Endometrial microvascular endothelial cells (primary cell): ENCODE measurements around the gene NUP210L. TPM values are rescaled to one million over a fixed set of nuclear protein-coding genes. Genes with fewer than 3 reads are reported as not detected.
"Not testable (repeated sequence)": the region's sequence is repeated elsewhere in the genome, so short reads cannot be mapped to it uniquely, and the experiment has no call there.

Experiments
- in situ Hi-C: cut with HindIII; loops from 2 replicates; pipeline ENCODE4 v1.10.0; 2017; ENCODE audit warnings: low sequenced_read_pairs, low pct_unique_long_range_greater_than_20kb; ENCODE audit errors: inconsistent ontology term
- total RNA-seq: library from RNA; depleted of rRNA; stranded (reverse); fragments of >200 nt; gene quantifications from one replicate; pipeline ENCODE4 v1.2.3, GENCODE V29; 2015; ENCODE audit errors: inconsistent ontology term

NUP210L gene
- total RNA-seq, 1 donor from 2014 or later, result not detected

DNA sequence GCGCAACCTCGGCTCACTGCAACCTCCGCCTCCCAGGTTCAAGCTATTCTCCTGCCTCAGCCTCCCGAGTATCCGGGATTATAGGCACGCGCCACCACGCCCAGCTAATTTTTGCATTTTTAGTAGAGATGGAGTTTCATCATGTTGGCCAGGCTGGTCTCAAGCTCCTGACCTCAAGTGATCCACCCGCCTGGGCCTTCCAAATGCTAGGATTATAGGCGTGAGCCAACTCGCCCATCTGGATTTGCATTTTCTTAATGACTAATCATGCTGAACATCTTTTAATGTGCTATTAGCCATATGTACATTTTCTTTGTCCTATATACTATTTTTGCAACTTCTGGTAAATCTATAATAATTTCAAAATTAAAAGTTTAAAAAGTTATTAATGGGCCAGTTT, 31.7 kb downstream of the NUP210L start:
- in situ Hi-C loops, result not testable (repeated sequence)

DNA sequence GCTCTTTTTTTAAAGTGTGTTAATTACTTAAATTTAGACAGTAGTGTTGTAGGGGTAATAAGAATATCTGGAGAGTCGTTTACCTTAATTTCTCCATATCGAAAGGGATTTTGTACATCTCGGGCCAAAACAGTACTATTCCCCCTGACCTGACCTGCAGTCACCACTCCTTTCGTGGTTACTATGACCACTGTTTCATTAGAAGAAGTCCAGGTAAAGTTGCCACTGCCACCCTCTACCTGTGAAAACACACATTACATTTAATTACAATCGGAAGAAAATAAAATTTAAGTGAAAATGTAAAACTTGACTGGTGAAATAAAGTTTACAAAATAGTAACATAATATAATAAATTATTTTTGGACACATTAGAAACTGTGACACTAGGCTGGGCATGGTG, 37.2 kb downstream of the NUP210L start:
- in situ Hi-C loops, result no loop called here

DNA sequence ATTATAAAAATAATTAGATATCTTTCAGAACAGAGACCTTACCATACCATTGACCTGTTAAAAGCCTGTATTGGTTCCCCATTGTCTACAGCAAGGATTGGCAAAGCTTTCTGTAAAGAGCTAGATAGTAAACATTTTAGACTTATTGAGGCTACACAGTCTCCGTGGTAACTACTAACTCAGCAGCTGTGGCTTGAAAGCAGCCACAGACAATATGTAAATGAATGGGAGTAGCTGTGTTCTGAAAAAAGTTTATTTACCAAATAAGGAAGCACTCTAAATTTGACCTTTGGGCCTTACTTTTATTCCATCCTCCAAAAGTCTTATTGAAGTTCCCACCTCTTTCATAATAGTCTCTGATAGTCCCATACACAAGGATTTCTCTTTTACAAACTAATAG, 39.7 kb downstream of the NUP210L start:
- in situ Hi-C loops, result no loop called here

DNA sequence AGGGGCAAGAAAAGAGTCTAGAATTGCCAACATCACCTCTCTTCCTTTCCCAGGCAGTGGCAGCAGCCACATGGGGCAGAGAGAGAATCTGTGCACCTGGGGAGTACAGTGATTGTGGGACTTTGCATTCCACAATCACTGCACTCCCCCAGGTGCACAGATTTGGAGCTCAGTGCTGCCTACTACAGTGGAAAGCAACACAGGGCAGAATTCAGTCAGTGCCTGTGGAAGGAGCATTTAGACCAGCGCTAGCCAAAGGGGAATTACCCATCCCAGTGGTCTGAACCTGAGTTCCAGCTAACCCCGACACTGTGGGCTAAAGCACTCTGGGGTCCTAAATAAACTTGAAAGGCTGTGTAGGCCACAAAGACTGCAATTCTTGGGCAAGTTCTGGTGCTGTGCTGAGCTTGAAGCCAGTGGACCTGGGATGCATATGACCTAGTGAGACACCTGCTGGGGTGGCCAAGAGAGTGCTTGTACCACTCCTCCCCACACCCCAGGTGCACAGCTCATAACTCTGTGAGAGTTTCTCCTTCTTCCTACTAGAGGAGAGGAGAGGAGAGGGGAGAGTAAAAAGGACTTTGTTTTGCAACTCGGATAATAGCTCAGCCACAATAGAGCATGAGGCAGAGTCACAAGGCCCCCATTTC, 50.3 kb downstream of the NUP210L start:
- in situ Hi-C loops, result no loop called here

DNA sequence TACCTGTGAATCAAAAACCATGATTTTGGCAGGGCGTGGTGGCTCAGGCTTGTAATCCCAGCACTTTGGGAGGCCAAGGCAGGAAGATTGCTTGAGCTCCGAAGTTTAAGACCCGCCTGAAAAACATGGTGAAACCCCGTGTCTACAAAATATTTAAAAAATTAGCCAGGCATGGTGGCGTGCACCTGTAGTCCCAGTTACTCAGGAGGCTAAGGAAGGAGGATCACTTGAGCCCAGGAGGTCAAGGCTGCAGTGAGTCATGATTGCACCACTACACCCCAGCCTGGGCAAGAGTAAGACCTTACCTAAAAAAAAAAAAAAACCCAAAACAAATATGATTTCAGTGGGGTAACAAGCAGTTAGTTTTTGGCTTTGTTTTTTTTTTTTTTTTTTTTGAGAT, 54.7 kb downstream of the NUP210L start:
- in situ Hi-C loops, result not testable (repeated sequence)

DNA sequence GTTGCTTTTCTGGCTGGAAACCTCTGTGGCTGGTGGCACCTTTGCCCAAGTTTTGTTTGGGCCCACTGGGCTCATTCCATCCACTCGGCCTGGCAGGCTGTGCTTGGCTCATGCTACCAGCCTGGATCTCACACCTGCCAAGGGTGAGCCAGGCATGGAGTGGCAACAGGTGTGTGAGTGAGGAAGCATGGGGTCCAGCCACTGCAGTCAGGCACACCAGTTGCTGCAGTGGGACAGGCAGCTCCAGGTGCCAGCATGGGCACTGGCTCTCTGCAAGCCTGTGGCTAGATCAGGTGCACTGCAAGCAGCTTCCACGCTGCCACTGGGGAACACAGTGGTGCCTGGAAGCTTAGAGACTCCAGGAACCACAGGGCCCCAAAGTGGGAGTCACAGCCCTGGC, 57.0 kb downstream of the NUP210L start:
- in situ Hi-C loops, result no loop called here

DNA sequence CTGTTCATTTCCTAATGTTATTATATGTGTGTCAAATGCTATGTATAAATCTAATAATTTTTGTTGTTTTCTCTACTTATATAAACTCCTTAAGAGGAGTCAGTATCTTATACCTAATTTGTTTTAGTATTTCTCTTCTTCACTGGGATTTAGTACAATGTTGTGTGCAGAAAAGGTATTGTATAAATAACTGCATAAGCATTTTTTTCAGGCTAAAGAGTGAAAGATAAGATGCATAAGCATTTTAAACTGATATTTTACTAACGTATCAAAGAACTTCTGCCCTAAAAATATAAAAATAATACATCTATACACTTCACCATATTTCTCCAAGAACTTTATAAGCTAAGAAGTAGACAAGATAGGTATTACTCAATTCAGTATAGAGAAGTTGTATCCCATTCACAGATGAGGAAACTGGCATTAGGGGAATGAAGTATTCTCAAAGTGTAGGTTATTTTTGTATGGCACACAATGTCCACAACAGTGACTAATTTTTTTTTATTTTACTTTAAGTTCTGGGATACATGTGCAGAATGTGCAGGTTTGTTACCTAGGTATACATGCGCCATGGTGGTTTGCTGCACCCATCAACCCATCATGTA, 59.3 kb downstream of the NUP210L start:
- in situ Hi-C loops, result no loop called here

DNA sequence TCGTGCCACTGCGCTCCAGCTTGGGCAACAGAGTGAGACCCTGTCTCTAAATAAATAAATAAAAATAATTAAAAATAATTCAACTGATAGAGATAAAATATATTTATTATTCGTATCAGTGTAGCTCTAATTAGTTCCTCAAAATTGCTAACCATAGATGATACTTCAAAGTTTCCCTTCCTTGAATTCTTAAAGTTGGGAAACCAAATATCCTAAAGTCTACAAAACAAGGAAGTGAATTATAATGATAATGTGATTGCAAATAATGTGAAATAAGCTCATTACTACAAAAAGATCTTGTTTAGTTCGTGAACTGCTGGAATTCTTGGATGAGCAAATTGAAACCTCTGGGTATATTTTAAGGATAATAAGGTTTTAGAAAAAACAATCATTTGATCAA, 60.5 kb downstream of the NUP210L start:
- in situ Hi-C loops, result no loop called here

DNA sequence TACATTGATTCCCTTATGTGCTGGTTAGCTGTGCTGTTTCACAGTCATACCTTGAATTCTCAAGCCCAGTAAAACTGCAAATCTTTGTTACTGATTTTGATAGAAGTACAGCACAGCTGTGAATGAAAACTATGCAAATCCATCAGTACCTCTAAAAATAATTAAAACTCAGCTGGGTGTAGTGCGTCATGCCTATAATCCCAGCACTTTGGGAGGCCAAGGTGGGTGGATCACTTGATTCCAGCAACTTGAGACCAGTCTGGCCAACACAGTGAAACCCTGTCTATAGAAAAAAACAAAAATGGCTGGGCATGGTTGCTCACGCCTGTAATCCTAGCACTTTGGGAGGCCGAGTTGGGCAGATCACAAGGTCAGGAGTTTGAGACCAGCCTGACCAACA, 61.2 kb downstream of the NUP210L start:
- in situ Hi-C loops, result no loop called here

DNA sequence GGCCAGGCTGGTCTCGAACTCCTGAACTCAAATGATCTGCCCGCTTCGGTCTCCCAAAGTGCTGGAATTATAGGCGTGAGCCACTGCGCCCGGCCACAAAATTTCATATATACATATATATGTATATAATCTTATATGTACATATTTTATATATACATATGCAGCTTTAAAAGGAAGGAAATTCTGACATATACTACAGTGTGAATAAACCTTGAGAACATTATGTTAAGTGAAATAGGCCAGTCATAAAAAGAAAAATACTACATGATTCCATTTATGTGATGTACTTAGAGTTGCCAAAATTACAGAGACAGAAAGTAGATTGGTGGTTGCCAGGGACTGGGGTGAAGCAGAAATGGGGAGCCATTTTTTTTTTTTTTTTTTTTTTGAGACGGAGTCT, 63.2 kb downstream of the NUP210L start:
- in situ Hi-C loops, result no loop called here

DNA sequence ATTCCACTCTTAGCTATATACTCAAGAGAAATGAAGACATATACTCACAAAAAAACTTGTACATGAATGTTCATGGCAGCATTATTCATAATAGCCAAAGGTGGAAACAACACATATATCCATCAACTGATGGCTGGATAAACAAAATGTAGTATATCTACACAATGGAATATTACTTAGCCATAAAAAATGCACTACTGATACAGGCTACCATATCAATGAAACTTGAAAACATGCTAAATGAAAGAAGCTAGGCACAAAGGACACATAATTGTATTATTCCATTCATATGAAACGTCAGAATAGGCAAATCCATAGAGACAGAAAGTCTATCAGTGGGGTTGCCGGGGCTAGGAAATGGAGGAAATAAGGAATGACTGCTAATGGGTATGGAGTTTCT, 67.3 kb downstream of the NUP210L start:
- in situ Hi-C loops, result no loop called here

DNA sequence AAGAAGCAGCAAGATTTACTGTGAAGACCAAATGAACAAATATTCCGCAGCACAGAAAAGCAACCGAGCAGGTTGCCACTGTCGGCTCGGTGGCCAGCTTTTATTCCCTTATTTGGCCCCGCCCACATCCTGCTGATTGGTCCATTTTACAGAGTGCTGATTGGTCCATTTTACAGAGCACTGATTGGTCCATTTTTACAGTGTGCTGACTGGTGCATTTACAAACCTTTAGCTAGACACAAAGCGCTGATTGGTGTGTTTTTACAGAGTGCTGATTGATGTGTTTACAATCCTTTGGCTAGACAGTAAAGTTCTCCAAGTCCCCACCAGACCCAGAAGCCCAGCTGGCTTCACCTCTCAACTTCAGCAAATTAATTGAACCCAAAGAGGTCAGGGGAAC, 71.8 kb downstream of the NUP210L start:
- in situ Hi-C loops, result not testable (repeated sequence)

DNA sequence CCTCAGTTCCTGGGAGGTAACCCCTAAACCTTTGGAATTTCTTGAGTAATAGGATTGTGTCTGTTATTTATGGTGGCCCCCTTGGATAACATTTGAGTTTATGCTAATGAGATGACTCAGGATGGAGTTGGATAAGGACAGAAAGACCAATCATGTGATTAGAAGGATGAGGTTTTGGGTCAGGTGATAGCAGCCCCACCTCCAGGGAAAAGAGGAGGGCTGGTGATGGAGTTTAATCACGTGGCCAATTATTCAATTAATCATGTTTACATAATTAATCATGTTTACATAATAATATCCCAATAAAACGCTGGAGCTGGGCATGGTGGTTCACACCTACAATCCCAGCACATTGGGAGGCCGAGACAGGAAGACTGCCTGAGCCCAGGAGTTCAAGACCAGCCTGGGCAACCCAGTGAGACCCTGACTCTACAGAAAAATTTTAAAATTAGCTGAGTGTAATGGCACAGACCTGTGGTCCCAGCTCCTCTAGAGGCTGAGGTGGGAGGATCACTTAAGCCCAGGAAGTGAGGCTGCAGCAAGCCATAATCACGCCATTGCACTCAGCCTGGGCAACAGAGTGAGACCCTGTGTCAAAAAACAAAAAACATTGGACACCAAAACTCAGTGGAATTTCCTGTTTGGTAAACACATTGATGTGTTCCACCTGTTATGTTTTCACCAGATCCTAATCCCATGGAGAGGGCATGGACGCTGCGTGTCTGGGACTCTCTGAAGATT, 73.3 kb downstream of the NUP210L start:
- in situ Hi-C loops, result no loop called here

DNA sequence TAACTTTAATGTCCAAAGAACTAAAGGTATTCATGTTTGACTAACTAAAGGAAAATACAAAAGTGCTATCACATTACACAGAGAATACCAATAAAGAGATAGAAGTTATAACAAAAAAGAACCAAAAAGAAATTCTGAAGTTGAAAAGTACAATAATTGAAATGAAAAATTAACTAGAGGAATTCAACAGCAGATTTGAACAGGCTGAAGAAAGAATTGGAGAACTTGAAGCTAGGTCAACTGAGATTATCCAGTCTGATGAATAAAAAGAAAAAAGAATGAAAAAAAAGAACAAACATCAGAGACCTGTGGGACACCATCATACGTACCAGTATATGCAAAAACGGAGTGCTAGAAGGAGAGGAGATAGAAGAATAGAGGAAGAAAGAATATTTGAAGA, 78.5 kb downstream of the NUP210L start:
- in situ Hi-C loops, result no loop called here

DNA sequence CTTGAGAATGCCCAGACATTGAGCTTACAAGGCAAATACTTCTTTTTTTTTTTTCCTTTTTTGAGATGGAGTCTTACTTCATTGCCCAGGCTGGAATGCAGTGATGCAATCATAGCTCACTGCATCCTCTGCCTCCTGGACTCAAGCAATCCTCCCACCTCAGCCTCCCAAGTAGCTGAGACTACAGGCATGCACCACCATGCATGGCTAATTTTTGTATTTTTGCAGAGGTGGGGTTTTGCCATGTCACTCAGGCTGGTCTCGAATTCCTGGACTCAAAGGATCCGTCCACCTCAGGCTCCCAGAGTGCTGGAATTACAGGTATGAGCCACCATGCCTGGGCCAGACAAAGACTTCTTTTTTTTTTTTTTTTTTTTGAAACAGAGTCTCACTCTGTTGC, 79.1 kb downstream of the NUP210L start:
- in situ Hi-C loops, result no loop called here

DNA sequence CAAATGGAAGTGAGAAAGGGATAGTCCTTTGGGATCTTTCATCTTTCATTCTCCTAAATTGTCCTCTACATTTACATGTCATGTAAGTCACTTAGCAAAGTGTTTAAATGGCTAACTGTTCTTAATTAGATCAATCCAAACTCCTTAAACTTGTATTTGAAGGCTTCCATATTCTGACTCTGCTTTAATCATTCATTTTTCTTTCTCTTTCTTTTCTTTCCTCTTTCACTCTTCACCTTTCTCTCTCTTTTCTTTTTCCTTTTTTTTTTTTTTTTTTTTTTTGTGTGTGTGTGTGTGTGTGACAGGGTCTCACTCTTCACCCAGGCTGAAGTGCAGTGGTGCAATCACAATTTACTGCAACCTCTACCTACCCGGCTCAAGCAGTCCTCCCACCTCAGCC, 92.6 kb downstream of the NUP210L start:
- in situ Hi-C loops, result no loop called here

DNA sequence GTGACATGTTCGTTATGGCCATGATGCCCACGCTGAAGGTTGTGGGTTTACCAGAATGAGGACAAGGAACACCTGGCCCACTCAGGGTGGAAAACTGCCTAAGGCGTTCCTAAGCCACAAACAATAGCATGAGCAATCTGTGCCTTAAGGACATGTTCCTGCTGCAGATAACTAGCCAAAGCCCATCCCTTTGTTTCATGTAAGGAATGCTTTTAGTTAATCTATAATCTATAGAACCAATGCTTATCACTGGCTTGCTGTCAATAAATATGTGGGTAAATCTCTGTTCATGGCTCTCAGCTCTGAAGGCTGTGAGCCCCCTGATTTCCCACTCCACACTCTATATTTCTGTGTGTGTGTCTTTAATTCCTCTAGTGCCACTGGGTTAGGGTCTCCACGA, 107.4 kb downstream of the NUP210L start:
- in situ Hi-C loops, result not testable (repeated sequence)

DNA sequence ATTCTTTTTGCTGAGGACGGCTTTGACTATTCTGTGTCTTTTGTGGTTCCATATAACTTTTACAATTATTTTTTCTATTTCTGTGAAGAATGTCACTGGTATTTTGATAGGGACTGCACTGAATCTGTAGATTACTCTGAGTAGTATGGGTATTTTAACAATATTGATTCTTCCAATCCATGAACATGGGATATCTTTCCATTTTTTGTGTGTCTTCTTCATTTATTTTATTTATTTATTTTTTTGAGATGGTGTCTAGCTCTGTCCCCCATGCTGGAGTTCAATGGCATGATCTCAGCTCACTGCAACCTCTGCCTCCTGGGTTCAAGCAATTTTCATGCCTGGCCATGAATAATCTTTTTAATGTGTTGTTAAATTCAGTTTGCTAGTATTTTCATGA, 121.2 kb downstream of the NUP210L start:
- in situ Hi-C loops, result not testable (repeated sequence)

DNA sequence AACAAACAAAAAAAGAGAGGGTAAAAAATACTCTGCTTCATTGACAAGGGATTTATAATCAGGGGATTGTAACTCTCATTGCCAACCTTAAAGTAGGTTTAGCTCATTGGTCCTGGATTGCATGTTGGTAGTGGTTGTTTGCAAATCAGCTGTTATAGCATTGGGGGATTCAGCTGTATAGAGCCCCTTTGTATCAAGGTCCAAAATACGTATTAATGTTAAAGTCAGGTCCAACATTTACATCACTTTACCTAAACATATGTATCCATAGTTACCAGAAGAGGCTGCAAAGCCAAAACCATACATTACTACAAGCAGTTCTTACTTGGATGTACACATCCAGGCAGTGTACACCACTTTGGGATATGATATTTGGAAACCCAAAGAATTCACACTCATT, 134.9 kb downstream of the NUP210L start:
- in situ Hi-C loops, result no loop called here

DNA sequence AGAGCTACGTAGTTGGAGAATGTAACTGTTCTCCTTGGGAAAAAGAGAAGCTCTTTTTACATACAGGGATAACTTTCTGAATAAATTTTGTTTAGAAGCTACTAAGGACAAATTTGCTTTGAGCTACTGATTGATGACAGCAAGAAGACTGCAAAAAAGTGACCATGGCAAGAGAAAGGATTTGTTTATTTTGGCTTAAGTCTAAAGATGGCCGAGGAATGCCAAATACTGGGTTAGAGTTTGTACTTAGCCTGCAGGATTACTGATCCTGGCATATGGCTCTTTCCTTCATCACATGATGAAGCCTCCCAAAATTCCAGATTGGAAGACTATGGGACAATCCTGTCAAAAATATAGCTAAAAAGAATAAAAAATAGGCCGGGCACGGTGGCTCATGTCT, 135.6 kb downstream of the NUP210L start:
- in situ Hi-C loops, result no loop called here
